HG03039 (cell line): ENCODE measurements around the gene SEMA3C.

ENCODE experiments used
- ATAC-seq: cut with Tn5 transposase; IDR thresholded peaks from one replicate; pipeline ENCODE4 v1.9.1; 2021; ENCODE audit warnings: mild to moderate bottlenecking, moderate library complexity; ENCODE audit not compliant: unreplicated experiment

Gene SEMA3C

DNA sequence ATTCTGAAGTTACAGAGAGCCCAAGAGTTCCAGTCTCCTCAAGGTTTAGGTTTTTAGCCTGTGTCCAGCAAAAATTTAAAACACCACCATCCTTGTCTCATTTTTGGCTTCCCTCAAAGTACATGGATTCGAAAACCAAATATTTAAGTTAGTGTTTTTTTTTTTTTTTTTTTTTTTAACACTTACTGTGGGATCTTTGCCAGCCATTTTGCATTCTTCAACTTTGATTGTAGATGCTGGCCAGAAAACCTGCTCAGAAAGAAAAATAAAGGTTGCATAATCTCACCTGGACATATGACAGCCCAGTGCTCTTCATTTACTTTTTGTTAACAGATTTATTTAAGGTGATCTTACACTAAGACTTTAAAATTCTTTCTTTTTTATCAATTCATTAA lies 91.6 kb downstream of the SEMA3C start:
- ATAC-seq = no peak

DNA sequence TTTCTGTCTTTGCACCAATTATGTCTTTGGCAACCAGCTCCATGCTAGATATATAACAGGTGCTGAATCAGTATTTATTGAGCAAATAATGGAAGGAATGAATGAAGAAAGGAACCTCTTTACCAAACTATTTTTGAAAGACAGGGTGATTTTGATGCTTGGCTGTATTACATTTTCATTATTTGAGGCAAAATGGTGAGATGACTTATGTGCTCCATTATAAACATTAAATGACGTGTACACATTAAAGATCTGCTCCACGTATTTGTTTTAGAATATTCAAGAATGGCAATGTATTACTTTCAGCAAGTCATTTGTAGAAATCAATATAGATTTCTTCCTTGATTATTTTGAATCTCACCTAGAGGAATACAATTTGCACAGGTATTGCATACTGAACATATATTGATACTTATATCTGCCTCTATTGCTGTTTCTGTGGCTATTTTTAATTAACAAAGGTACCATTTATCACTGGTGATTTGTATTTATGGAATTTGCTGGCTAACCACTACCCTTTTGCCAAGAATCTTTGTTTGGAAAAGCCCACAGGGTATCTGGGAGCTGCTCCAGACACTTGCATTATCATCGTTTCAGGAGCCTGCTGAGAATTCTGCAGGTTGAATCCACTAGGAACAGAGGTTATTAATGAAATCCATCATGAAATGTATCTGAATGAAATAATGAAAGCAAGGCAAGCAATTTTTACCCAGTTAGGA lies 92.2 kb downstream of the SEMA3C start:
- no peak for ATAC-seq

DNA sequence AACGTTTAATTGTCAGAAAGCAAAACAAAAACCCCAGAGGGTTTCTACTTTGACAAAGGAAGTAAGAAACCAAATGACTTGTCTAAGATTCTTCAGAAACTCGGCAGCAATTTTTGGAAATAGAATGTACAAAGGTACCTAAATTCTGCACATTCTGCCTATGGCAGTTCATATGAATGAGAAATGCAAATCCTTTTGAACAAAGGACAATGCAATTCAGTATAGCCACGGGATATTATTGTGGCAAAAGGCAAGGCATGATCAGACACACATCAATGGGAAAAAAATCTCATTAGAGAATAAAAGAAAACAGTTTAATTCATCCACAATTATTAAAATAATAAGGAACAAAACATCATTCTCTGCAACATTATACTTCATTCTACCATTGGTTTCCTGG lies 93.4 kb downstream of the SEMA3C start:
- ATAC-seq = no peak

DNA sequence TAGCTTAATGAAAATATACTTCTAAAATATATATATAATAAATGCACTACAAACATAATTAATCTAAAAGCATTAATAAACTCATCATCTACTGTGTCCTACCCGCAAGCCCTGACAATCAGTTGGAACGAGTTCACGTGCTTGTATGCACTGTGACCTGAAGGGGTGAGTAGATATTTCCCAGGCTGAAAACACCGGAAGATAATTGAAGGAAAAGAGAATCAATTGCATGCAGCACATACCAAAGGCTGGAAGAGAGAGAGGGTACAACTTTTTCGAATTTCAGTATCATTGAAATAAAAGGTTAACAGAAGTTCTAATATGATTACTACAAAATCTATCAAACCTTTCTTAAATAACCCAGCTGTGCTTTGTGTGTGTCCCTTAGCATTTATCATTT lies 94.6 kb downstream of the SEMA3C start:
- no peak for ATAC-seq

DNA sequence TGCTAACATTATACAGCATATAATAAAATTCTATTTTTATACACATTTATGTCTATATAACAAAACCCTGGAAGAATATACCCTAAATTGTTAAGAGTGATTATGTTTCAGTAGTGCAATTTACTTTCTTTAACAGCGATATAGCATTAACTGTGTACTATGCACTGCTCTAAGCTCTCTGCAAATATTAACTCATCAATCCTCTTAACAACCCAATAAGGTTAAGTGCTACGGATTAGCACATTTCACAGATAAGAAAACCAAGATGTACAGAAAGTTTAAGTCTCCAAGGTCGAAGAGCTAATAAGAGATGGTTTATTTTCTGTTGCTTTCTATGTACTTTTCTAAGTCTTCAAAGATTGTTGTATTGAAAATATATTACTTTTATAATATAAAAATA lies 95.8 kb downstream of the SEMA3C start:
- ATAC-seq = no peak

DNA sequence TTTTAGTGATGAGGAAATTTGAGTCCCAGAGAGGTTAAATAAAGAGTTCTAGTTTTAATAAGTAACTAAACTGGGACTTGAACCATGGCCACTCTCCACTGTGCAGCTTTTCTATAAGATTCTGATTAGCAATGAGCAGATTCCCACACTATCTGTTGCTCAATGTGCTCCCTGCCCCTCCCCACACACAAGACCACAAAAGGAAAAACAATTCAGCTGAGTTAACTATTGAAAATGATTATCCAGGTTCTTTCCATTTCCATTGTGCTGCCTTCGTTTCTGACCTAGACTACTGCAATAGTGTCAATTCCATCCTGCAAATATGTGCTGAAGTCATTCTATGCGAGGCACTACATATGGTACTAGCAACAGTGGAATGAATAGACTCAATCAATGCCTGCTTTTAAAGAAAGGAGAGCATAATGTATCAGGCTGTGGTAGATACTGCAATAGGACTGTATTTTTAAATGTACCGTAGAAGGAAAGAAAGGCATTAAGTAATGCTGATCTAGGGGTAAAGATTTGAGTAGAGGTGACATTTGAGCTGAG lies 97.0 kb downstream of the SEMA3C start:
- no peak for ATAC-seq

DNA sequence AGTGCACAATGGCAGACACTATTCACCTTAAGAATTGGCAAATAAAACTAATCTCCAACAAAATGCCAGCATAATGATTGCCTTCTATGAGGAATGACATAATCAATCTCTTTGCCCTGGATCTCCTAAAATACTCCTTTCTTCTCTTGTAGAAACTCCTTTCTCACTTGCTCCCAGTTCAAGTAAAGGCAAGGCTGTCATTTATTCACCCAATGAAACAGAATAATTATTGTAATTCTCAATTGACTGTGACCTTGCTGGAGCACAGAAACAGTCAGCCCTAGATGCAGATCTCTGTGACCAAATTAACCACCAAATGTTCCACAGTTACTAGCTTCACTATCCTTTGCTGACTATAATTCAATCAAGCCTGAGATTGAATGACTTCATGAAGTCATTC lies 99.3 kb downstream of the SEMA3C start:
- ATAC-seq = no peak

DNA sequence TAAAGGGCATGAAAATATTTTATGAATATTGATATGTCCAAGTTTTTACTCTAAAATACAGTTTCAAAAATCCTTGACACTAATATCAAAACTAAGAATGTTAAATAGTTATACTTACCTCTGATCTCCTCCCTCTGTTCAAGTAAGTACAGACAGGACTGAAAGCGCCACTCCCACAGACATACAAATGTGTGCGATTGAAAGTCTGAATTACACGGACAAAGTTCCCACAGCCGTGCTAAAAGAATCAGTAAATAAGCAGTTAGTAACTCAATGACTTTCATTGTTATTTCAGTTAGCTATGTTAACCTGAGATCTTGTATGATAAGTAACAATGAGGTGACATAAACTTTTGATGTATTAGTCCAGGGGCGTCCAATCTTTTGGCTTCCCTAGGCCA lies 100.7 kb downstream of the SEMA3C start:
- no peak for ATAC-seq

DNA sequence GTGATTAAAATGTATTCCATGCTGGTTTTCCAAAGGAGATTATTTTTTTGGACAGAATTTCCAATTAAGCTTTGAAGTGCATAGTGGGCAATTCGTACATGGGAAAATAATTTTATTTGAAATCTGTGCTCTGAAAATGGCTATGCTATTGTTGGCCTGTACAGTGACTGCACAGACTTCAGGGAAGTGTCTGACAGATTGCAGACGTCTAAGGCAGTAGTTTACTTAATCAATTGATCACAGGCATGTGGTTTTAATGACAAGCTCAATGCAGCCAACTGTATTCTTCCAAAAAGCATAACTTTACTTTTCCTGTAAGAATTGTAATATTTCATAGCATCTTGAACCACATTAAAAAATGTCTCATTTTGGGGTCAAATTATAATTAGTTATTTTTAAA lies 102.0 kb downstream of the SEMA3C start:
- no peak for ATAC-seq

DNA sequence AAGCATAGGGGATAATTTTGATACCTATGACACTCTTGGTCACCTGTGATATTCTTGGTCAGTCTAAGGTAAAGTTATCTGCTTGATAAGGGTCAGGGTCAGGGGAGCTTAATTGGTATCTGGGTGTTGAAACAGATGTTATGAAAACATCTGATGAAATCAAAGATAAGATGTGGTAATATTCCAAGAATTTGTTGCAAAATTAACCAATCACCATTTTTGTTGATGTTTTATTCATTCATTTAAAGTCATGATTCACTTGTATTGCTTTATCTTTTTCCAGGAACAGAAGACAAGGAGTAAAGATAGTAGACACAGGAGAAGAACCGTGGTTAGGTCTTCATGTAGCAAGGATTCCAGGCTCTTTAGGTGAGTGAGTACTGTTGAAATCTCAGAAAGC lies 103.1 kb downstream of the SEMA3C start:
- no peak for ATAC-seq

DNA sequence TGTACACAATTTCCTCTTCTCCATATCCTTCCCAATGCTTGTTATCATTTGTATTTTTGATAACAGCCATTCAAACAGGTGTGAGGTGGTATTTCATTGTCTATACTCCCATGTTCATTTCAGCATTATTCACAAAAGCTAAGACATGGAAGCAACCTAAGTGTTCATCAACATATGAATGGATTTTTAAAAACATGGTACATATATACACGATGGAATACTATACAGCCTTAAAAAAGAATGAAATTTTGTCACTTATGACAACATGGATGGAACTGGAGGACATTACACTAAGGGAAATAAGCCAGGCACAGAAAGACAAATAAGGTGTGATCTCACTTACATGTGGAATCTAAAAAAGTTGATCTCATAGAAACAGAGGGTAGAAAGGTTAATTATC lies 109.3 kb downstream of the SEMA3C start:
- no peak for ATAC-seq

DNA sequence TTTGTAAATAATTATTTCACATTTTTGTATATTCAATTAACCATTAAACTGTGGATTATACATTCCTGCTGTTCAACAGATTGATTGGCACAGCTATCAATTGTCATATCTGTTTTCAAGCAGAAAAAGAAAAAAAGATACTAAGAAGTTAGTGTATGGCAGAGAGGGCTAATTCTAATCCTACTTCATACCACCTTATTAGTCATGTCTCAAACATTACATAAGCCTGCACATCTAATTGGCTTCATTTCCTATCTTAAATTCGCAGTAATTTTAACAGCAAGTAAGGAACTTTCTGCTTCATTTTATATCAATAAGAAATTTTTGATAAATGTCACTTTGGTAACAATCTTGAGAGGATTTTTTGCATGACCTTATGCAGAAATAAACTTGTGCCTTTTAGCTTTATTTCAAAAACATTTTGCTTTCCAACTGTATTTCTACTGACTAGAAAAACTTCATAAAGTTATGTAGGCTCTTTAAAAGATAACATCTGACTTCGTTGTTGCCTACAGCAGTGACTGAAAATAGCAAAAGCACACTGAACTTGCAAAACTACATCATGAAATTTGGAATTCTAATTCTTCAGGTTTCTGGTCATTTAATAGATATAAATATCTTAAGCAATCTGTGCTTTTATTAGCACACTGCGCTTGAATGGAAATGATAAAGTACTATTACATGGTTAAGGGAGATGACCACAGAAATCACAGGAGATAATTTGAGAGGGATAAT lies 111.5 kb downstream of the SEMA3C start:
- no peak for ATAC-seq

DNA sequence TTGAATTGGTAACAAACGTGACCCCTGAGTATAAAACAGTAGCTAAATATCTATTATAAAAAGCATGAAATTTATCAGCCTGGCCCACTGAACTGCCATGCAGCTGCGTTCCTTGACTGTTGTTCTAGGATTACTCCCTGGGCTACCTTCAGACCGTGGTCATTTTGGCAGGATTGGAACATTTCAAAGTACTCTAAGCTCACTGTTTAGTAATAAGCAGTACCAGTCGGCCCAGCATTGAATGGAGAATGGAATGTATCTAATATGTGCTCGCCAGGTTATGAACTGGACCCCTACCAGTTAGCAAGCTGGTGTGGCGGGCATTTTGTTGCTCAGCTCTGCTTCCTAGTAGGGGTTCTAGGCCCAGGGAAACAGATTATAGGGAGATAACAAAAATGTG lies 112.2 kb downstream of the SEMA3C start:
- no peak for ATAC-seq

DNA sequence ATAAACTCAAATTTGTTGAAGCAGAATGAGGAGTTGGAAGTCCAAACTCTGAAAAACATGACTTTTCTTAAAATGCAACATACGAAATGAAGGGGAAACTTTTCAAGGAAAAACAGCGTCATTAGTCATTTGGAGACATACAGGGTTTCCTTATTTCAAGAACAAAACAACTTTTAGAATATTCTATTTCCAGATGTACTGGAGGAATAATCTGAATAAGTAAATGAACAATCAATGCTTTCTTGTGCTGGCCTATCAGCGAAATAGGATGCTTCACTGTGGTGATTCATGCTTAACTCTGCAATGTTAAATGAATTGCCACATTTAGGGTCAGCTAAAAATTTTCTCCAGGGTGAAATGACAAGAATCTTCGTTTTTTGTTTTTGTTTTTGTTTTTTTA lies 114.3 kb downstream of the SEMA3C start:
- no peak for ATAC-seq

DNA sequence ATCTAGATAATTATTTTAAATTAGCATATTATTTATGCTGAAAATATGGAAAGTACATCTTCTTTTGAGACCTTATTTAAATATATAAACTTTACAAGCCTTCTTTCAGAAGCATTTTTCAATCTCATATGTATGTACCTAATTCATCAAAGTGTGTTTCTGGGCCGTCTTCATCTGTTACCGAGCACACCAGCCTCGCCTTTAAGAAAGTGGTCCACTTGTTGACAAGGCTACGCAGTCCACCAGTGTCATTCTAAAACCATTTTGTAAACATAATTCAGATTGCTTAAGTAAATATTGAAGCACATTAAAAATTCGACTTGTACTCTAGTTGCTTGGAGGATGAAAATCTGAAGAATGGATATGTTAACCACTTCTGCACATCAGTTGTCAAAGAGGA lies 116.3 kb downstream of the SEMA3C start:
- no peak for ATAC-seq

DNA sequence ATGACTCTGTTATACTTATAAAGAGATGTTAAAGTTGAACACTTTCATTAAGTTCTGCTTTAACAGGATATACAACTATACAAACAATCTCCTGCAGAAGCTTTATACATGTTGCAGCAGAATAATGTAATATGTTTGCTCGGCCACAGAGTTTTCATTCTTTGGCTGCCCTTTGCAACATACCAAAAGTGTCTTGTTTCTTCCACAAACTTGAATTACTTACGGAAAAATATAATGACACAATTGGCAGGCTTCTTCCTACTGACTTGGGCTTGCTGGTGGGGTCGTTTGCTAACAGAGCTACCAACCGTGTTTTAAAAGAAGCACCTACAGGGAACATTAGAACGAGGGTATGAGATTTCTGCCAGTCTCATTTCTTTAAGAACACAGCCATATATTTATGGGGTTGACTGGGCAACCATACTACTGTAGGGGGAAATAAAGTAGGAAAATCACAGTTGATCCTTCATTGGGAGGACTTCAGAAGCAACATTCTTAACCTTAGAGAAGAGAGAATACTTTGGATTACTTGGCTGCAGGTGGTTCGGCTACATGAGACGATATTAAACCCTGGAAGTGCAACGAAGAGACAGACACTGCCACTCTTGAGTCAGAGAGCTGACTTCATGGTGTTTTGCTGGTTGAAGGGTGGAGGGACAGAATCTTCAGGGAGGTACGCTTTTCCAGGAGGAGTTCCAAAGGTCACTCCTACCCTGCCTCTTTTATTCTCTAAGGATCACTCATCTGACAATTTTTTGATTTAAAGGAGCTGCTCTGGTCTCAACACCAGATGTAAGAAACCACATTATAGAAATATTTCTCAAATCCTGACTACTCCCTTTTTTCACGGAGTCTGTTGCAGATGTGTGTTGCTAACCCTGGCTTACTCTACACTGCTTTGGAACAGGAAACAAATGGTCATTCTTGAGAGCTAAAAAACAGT lies 123.9 kb downstream of the SEMA3C start:
- no peak for ATAC-seq

DNA sequence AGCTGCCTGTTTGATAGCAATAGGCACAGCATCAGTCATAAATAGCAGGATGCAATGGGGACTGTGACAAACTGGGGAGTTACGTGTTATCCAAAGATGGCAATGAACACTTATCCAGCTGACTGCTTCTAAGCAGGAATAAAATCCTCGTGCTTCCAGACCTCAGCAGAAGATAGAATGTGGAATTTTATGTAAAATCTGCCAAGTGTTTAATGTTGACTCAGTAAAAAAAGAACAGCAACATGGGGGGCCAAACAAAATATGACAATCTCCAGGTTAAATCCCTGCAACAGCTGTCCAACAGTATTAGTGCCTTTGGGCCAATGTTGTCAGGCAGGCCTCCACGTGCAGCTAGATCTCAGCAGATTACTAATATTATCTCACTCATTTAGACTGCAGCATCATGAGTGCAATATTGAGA lies 127.3 kb downstream of the SEMA3C start:
- ATAC-seq = no peak

DNA sequence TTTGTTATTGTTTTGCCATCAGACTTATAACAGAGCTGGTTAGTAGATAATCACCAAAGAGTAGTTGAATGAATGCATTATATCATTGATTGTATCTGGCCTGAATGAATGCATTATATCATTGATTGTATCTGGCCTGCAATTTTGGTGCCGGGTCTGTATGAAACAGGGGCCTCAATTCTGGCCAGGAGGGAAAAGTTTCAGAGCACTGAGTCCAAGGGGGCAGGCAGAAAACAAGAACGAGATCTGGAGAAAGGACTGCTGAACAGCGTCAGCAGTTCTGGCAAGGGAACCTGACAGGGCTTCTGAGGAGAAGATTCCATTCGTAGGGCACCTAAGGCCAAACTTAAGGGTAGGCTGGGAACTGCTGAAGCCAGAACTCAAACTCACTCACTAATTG lies 128.0 kb downstream of the SEMA3C start:
- ATAC-seq = no peak

DNA sequence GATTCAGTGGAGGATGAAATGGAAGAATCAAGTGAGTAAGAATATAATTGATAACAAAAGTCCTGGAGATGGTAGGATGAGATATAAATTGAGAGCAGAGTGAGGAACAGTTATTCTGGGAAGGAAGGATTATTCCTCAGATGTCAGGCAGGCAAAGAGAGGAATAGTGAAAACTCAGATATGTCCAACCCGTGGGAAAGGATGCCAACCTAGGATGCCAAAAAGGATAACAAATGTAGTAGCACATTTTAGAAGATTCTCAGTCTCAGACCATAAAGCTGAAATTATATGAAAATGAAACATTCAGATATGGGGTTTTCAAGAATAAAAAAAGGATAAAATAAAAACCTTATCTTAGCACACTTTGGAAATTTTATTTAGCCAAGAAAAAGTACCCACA lies 131.1 kb downstream of the SEMA3C start:
- no peak for ATAC-seq

DNA sequence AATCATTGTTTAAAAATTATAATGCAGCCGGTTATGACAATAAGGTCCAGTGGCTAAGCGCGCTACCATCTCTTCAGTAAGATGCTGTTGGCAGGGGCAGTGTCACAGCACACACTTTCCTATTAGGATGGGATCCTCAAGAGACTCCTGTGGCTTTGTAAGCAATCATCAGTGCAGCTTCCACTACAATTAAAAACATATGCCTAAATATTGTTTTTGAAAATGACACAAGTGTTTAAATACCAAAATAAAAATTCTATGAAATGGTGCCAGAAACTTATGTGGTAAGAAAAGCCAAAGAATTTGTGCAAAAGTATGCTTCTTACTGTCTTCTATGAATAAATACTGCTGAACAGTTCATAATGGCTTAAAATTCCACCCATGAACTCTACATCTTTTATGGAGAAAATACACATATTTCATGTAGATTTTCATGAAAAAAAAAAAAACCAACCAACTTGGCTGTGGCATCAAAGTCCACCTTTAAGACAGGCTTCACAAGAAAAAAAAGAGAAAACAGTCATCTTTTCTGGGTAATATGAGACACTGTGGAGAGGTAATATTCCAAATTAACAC lies 132.8 kb downstream of the SEMA3C start:
- ATAC-seq = no peak

DNA sequence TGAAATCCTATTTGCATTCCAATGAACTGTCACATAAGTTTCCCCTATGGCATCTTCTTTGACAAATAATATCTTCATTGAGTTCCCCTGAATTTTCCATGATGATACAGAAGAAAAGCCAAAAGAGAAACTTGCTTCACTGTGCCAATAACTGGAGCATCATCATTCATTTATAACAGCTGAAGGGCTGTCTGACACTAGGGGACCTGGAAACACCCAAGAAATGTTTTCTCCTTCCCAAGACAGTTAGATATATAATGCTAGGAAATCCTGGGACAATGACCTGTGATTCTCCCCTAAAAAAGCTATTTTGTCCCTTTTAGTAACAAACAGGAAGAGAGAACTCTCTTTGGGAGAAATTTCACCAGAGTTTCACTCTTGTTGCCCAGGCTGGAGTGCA lies 133.6 kb downstream of the SEMA3C start:
- ATAC-seq = no peak
